ENCODE measurements around the gene PDXDC1.
"Not testable (repeated sequence)": the region's sequence is repeated elsewhere in the genome, so short reads cannot be mapped to it uniquely, and the experiment has no call there.

- TF ChIP-seq EZH2phosphoT487 (IDR thresholded peaks at IDR 0.05; ENCODE audit: low read depth); CTCF (IDR thresholded peaks at IDR 0.05; ENCODE audit: low read depth, low read length): not testable (repeated sequence)
These were observed 46.6 kb upstream of the PDXDC1 start for GRCh38 chr16:14928064-14928714.

All from OCI-LY3 (cell line).